Measurements from ENCODE around the gene GSE1. TPM values are rescaled to one million over a fixed set of nuclear protein-coding genes. Genes with fewer than 3 reads are reported as not detected.

The GSE1 gene
- total and polyA plus RNA-seq, 3 donors from 2014 or later: 49.9 to 212 (median 188) TPM

DNA sequence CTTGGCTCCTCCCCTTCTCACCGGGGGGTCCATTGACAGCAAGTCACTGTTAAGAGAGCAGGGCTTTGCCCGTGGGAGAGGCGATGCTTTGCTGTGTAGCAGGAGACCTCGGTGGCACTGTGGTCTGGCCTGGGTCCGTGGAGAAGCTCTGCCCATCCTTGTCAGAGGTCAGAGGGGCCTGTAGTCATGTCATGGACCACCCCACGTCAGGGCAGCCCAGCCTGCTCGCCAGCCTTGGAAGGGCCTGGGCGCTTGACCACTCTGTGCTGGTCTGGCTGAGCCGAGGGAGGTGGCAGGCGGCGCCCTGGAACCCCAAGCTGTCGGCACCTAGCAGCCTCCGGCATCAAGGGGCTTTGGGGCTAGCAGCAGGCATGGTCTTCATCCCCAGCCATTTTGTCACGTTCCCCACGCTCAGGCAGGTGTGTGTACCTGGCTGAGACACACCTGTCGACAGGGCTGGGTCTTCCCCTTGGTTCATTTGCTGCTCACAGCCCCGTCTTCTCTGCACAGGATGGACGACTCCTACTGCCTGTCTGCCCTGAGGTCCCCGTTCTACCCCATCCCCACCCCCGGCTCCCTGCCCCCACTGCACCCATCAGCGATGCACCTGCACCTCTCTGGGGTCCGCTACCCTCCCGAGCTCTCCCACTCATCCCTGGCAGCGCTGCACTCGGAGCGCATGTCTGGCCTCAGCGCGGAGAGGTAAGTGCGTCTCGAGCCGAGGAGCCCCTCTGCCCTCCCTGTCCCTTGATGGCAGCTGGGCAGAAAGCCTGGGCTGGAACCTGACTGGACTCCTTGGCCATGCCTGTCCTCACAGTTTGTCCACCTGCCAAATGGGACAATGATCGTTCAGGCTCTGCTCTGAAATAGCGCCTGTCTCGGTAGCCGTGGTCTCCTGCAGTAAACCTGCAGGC lies 42.4 kb downstream of the GSE1 start:
- Histone ChIP-seq H3K4me1 (peaks cover 32% of the 10 kb centered on the region), H3K9me3 (no peaks in the 10 kb centered on the region), H3K36me3 (ENCODE audit: low read depth, missing control alignments) (no peaks in the 10 kb centered on the region), H3K27ac (no peak overlapping the region), H3K27me3 (no peaks in the 10 kb centered on the region), H3K4me3 (no peak overlapping the region)
- 87 to 96% methylated on average over 22 to 35 of the region's 35 CpGs for WGBS, 2 donors
- DNase-seq: no peak
- intact Hi-C loops (cut with DNase I; ENCODE audit: low total_unique reads): no loop called here
- TF ChIP-seq POLR2A (IDR thresholded peaks at IDR 0.05): no peak
- TF ChIP-seq, protein P1, sequence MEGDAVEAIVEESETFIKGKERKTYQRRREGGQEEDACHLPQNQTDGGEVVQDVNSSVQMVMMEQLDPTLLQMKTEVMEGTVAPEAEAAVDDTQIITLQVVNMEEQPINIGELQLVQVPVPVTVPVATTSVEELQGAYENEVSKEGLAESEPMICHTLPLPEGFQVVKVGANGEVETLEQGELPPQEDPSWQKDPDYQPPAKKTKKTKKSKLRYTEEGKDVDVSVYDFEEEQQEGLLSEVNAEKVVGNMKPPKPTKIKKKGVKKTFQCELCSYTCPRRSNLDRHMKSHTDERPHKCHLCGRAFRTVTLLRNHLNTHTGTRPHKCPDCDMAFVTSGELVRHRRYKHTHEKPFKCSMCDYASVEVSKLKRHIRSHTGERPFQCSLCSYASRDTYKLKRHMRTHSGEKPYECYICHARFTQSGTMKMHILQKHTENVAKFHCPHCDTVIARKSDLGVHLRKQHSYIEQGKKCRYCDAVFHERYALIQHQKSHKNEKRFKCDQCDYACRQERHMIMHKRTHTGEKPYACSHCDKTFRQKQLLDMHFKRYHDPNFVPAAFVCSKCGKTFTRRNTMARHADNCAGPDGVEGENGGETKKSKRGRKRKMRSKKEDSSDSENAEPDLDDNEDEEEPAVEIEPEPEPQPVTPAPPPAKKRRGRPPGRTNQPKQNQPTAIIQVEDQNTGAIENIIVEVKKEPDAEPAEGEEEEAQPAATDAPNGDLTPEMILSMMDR (IDR thresholded peaks at IDR 0.05): no peak

DNA sequence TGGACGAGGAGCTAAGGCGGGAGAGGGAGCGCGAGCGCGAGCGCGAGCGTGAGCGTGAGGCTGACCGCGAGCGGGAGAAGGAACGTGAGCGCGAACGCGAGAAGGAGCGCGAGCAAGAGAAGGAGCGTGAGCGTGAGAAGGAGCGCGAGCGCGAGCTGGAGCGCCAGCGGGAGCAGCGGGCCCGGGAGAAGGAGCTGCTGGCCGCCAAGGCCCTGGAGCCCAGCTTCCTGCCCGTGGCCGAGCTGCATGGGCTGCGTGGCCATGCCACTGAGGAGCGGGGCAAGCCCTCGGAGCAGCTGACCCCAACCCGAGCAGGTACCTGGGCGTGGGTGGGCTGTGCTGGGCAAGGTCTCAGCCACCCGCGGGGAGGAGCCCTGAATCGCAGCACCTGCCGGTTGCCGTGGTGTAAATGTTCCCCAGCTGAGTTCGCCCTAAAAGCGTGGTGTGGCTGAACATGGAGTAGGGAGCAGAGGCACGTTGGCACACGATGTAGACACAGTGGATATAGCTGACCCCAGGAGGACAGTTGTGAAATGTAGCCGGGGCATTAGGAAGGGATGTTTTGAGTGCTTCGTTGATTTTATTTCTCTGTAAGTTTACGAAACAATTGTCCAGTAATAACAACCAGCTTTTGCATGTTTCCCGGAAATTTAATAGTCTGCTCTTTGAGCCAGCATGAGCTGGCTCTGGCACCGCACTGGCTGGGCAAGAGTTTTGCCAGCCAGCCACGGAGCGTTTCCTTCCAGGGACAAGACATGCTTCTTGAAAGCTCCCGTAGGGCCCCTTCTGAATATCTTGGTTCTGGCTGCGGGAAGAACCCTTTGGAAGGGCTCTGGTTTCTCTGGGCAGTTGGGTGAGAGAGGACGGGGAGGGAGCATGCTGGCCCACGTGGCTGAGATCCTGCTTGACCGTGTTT lies 43.5 kb downstream of the GSE1 start:
- Histone ChIP-seq H3K4me3 (no peak overlapping the region), H3K27ac (no peak overlapping the region), H3K9me3 (no peaks in the 10 kb centered on the region), H3K4me1 (peaks cover 22% of the 10 kb centered on the region), H3K36me3 (ENCODE audit: low read depth, missing control alignments) (no peaks in the 10 kb centered on the region), H3K27me3 (no peaks in the 10 kb centered on the region)
- intact Hi-C loops (cut with DNase I; ENCODE audit: low total_unique reads): no loop called here
- no peak for TF ChIP-seq POLR2A (IDR thresholded peaks at IDR 0.05)
- TF ChIP-seq, protein P1 (IDR thresholded peaks at IDR 0.05): no peak
- DNase-seq: no peak
- WGBS, 2 donors: 94 to 96% methylated on average over 42 to 59 of the region's 59 CpGs

DNA sequence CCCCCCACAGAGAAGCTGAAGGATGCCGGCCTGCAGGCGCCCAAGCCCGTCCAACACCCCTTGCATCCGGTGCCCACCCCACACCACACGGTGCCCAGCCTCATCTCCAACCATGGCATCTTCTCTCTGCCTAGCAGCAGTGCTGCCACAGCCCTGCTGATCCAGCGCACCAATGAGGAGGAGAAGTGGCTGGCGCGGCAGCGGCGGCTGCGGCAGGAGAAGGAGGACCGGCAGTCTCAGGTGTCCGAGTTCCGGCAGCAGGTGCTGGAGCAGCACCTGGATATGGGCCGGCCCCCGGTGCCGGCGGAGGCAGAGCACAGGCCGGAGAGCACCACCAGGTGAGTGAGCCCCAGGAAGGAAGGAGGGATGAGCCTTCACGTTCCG lies 44.1 kb downstream of the GSE1 start:
- Histone ChIP-seq H3K36me3 (ENCODE audit: low read depth, missing control alignments) (no peaks in the 10 kb centered on the region), H3K4me1 (peaks cover 15% of the 10 kb centered on the region), H3K9me3 (no peaks in the 10 kb centered on the region), H3K27ac (no peak overlapping the region), H3K27me3 (no peaks in the 10 kb centered on the region), H3K4me3 (no peak overlapping the region)
- intact Hi-C loops (cut with DNase I; ENCODE audit: low total_unique reads): no loop called here
- no peak for DNase-seq
- TF ChIP-seq, protein P1 (IDR thresholded peaks at IDR 0.05): no peak
- no peak for TF ChIP-seq POLR2A (IDR thresholded peaks at IDR 0.05)
- WGBS, 2 donors: 93 to 95% methylated on average over 16 to 21 of the region's 21 CpGs

DNA sequence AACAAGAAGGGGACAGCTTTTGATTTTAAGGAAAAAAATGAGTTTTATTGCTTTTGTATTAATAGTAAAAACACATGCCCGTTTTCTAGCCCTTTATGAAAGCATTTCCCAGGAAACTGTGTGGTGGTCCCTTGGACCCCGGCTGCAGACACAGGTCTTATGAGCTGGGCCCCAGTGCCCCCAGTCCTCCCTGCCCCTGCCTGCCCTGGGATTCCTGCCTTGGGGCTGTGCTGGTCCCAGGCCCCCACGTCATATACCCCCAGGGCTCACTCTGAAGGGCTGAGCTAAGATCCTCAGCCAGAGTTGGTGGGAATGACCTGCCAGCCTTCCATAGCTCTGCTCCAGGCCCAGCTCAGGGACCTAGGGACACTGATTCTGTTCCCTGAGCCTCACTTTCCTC lies 44.9 kb downstream of the GSE1 start:
- no peaks in the 10 kb centered on the region for H3K9me3 ChIP-seq
- no peak overlapping the region for H3K4me3 ChIP-seq
- intact Hi-C loops (cut with DNase I; ENCODE audit: low total_unique reads): no loop called here
- 74 to 88% methylated on average over 3 of the region's 3 CpGs for WGBS, 2 donors
- no peaks in the 10 kb centered on the region for H3K36me3 ChIP-seq (ENCODE audit: low read depth, missing control alignments)
- peaks cover 15% of the 10 kb centered on the region for H3K4me1 ChIP-seq
- no peak for DNase-seq
- TF ChIP-seq, protein P1 (IDR thresholded peaks at IDR 0.05): no peak
- no peaks in the 10 kb centered on the region for H3K27me3 ChIP-seq
- no peak overlapping the region for H3K27ac ChIP-seq

Measured in testis (tissue), 3 donors.